Measurements from ENCODE around the gene BPIFB3. TPM values are rescaled to one million over a fixed set of nuclear protein-coding genes. Genes with fewer than 3 reads are reported as not detected.

Gene BPIFB3
- total and polyA plus RNA-seq, 2 of the 13 experiments (the other 11 are each of a cell fraction or from before 2014, with no cell fraction given) = 0.09 TPM; not detected in 1

DNA sequence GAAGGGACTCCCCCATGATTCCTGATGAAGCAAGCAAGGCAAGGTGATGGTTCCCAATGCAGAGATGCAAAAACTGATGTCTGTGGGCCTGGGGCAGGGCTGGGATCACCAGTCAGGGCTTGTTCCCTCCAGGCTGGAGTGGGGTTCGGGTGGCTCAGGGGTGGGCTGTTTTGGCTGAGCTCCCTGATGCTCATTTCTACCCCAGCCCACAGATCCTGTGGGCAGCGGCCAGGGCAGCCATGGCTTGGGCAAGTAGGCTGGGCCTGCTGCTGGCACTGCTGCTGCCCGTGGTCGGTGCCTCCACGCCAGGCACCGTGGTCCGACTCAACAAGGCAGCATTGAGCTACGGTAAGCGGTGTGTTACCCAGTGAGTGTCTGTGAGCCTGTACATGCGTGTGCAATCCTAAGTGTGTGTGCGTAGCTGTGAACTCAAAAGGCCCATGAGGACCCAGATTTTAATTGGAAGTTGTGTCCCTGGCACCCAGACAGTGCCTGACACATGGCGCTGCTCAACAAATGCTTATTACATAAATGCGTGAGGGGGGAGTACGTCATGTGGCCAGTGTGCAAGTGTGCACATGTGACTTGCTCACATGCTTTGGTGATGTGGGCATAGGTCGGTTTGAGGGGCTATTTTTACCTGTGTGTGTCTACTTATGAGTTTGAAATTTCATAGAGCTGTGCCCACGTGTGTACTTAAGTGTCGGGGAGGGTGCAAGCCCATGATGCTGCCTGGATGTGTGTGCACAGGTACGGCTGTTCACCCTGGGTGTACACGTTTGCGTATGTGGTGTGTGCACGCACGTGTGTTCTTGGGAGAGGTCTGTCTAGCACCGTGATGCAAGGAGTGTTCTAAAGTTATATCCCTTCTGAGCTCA is 45.1 kb upstream of the BPIFB3 start (continued):
- TF ChIP-seq, protein P1, sequence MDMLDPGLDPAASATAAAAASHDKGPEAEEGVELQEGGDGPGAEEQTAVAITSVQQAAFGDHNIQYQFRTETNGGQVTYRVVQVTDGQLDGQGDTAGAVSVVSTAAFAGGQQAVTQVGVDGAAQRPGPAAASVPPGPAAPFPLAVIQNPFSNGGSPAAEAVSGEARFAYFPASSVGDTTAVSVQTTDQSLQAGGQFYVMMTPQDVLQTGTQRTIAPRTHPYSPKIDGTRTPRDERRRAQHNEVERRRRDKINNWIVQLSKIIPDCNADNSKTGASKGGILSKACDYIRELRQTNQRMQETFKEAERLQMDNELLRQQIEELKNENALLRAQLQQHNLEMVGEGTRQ (IDR thresholded peaks at IDR 0.05; ENCODE audit: low read depth, low read length) = peak; percentile 80
- TF ChIP-seq, protein P1 (CRISPR knock-in tag; IDR thresholded peaks at IDR 0.05; ENCODE audit: borderline replicate concordance) = peak; percentile 80; the same call in 1 of the 2 replicates
- TF ChIP-seq ZBTB20 (CRISPR knock-in tag; IDR thresholded peaks at IDR 0.05; ENCODE audit: borderline replicate concordance, low read depth) (peak; percentile 53), CAMTA2 (CRISPR knock-in tag; IDR thresholded peaks at IDR 0.05; ENCODE audit: borderline replicate concordance) (no peak), SATB2 (CRISPR knock-in tag; IDR thresholded peaks at IDR 0.05) (0 out of 2 replicates have a peak, but pooled peaks have one; percentile 34), SP5 (CRISPR knock-in tag; IDR thresholded peaks at IDR 0.05; ENCODE audit: borderline replicate concordance, low read depth) (peak; percentile 24; the same call in 1 of the 2 replicates), ARID3A (IDR thresholded peaks at IDR 0.05; ENCODE audit: low read depth, low read length) (no peak), ZNF138 (CRISPR knock-in tag; IDR thresholded peaks at IDR 0.05; ENCODE audit: low read depth) (0 out of 2 replicates have a peak, but pooled peaks have one; percentile 43), TP53 (CRISPR knock-in tag; conservative IDR thresholded peaks at IDR 0.05) (peak; percentile 76; the same call in 1 of the 2 replicates), KMT2B (CRISPR knock-in tag; IDR thresholded peaks at IDR 0.05) (no peak), GABPA (IDR thresholded peaks at IDR 0.05; ENCODE audit: low read depth, low read length) (no peak), GABPA (CRISPR knock-in tag; IDR thresholded peaks at IDR 0.05; ENCODE audit: low read depth) (no peak), ZBTB38 (CRISPR knock-in tag; IDR thresholded peaks at IDR 0.05) (peak; percentile 99), MED13 (CRISPR knock-in tag; IDR thresholded peaks at IDR 0.05) (0 out of 2 replicates have a peak, but pooled peaks have one; percentile 40), NRL (CRISPR knock-in tag; IDR thresholded peaks at IDR 0.05; ENCODE audit: borderline replicate concordance) (0 out of 2 replicates have a peak, but pooled peaks have one; percentile 0), NCOA5 (CRISPR knock-in tag; IDR thresholded peaks at IDR 0.05) (0 out of 2 replicates have a peak, but pooled peaks have one; percentile 43), ZNF281 (CRISPR knock-in tag; IDR thresholded peaks at IDR 0.05; ENCODE audit: borderline replicate concordance) (peak; percentile 40; the same call in 1 of the 2 replicates), RARG (CRISPR knock-in tag; IDR thresholded peaks at IDR 0.05; ENCODE audit: low read depth) (no peak), ASH2L (IDR thresholded peaks at IDR 0.05; ENCODE audit: insufficient read length, low read depth, low read length) (no peak), TAF15 (IDR thresholded peaks at IDR 0.05; ENCODE audit: low read depth, low read length, poor library complexity, severe bottlenecking) (peak; percentile 69), YEATS4 (CRISPR knock-in tag; IDR thresholded peaks at IDR 0.05; ENCODE audit: borderline replicate concordance) (peak; percentile 19; the same call in 1 of the 2 replicates), MBD4 (IDR thresholded peaks at IDR 0.05; ENCODE audit: borderline replicate concordance, low read length) (no peak; the same call in 1 of the 2 replicates), ZNF451 (CRISPR knock-in tag; IDR thresholded peaks at IDR 0.05) (no peak)
